Sigmoid colon (tissue), 7 donors: ENCODE data around the gene LGALS1. TPM values are rescaled to one million over a fixed set of nuclear protein-coding genes. Genes with fewer than 3 reads are reported as not detected.

Experiments
- DNase-seq: peaks from one replicate; pipeline ENCODE4 v3.0.0-alpha.2; 2019
- H3K27ac ChIP-seq, 4 donors: fragments of 200-600 bp; sonication (generic); one replicate each; pipeline ENCODE4 v1.5.1; 2016 to 2019; ENCODE audit warnings: mild to moderate bottlenecking in 1 of 4
- H3K27me3 ChIP-seq, 3 donors: fragments of 200-600 bp; sonication (generic); one replicate each; pipeline ENCODE4 v1.5.1; 2019; ENCODE audit warnings: mild to moderate bottlenecking in 1 of 3
- H3K36me3 ChIP-seq, 4 donors: fragments of 200-600 bp; sonication (generic); one replicate each; pipeline ENCODE4 v1.5.1; 2016 to 2019
- H3K4me1 ChIP-seq, 4 donors: fragments of 200-600 bp; sonication (generic); one replicate each; pipeline ENCODE4 v1.5.1; 2017 to 2019
- H3K4me3 ChIP-seq, 4 donors: fragments of 200-600 bp; sonication (generic); one replicate each; pipeline ENCODE4 v1.5.1; 2017 to 2019; ENCODE audit warnings: mild to moderate bottlenecking in 2 of 4, moderate library complexity in 1 of 4
- H3K9me3 ChIP-seq, 4 donors: fragments of 200-600 bp in 3 of 4; sonication (generic) in 3 of 4; one replicate each; pipeline versions ENCODE4 v1.5.1 to v1.6.1; 2013 to 2019
- EP300 ChIP-seq, 4 donors: sonication (generic); formaldehyde crosslinking; IDR thresholded peaks; one replicate each; pipeline ENCODE4 v1.6.1; 2017; ENCODE audit warnings: antibody characterized with exemption in 4 of 4
- POLR2A ChIP-seq, 2 donors: fragments of 450-650 bp; IDR thresholded peaks; one replicate each; pipeline ENCODE4 v1.6.1; 2016; ENCODE audit warnings: antibody characterized with exemption in 2 of 2, mild to moderate bottlenecking in 2 of 2, moderate library complexity in 2 of 2
- POLR2AphosphoS5 ChIP-seq, 4 donors: sonication (generic); formaldehyde crosslinking; IDR thresholded peaks; one replicate each; pipeline ENCODE4 v1.6.1; 2017; ENCODE audit warnings: antibody characterized with exemption in 4 of 4
- WGBS, 2 donors: extraction: QIAGEN DNeasy Blood & Tissue Kit; methylation state at CpG; one replicate each; pipeline ENCODE4 v1.1.7; 2013; 5-methylcytosine and 5-hydroxymethylcytosine counted together
- intact Hi-C: fragments of 100-400 bp; cut with DNase I; formaldehyde crosslinking; loops from one replicate; pipeline ENCODE4 v1.15.1; 2023
- polyA plus RNA-seq, 3 donors: library from polyadenylated mRNA; stranded (reverse); fragments of 200-250 nt; gene quantifications; one replicate each; pipeline ENCODE4 v1.2.3, GENCODE V29; 2013
- total RNA-seq, 4 donors: library from RNA; depleted of rRNA; stranded (reverse); fragments of >200 nt; gene quantifications; one replicate each; pipeline ENCODE4 v1.1.0, GENCODE V29; 2016
- TF ChIP-seq, protein P1 (sequence below), 4 experiments: fragments of 450-650 bp in 3 of 4; fragments of 200-600 bp in 1 of 4; IDR thresholded peaks; one replicate each; pipeline ENCODE4 v1.5.1; 2016 to 2019; ENCODE audit warnings: antibody characterized with exemption in 4 of 4, mild to moderate bottlenecking in 3 of 4, moderate library complexity in 2 of 4
- donor health status: healthy with polysubstance abuse.
- donor health status: Bipolar disorder and iron deficiency.
- donor health status: healthy.

Gene LGALS1
- total RNA-seq = 1,000 to 10,000 TPM in 3 of 4 donors, 100 to 1,000 TPM in 1; 911 to 2,925 (median 2,030) TPM
- polyA plus RNA-seq = 100 to 1,000 TPM; 373 to 487 (median 439) TPM

DNA sequence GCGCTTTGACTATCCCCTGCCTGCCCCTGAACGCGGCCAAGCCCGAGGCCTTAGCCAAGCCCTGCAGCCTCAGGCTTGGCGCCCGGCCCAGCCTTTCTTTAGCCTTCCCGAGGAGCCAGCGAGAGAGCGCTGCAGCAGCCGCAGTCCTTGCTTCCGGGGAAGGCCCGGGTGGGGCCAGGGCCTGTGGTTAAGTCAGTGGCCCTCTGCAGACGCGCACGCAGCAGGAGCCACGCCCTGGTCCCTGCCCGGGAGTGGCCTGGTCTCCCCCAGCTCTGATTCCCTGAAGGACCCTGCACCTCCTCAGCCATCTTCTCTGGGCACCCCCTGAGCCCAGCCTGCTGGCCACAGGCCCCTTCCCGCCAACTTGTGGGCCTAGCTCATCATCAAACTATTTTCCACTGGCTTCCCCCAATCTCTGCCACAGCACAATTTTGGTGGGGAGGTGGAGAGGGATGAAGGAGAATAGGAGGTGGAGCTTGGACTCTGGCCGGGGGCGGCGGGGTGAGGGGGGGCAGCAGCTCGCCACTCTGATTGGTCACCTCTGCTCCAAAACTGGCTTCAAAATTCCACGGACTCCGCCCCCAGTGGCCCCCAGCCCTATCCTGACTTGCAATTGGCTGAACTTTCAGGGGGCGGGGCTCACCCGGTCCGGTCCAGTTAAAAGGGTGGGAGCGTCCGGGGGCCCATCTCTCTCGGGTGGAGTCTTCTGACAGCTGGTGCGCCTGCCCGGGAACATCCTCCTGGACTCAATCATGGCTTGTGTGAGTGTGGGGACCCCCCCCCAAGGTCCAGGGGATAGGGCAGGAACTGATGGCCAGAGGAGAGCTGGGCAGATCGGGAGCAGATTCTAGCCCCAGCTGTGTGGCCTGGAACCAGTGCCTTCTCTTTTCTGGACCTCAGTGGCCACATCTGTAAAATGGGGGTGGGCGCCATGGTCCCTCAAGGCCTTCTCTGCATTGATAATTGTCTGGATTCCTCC, at the start of gene LGALS1:
Gene LGALS1, plus strand, starts transcription at position 686 of the 979 bp plus-strand sequence. Its CDS starts 67 bp downstream, at position 753.
- intact Hi-C loops = no loop called here
- no peaks in the 10 kb centered on the region for H3K27me3 ChIP-seq
- peak within 1 kb of the TSS; percentile 92 to 99 (median 95) for H3K27ac ChIP-seq
- H3K4me1 ChIP-seq = peaks cover 0 to 62% (median 52%) of the 10 kb centered on the region in 4 donors
- H3K4me3 ChIP-seq = peak within 1 kb of the TSS; percentile 48 to 67 (median 59)
- TF ChIP-seq, protein P1, sequence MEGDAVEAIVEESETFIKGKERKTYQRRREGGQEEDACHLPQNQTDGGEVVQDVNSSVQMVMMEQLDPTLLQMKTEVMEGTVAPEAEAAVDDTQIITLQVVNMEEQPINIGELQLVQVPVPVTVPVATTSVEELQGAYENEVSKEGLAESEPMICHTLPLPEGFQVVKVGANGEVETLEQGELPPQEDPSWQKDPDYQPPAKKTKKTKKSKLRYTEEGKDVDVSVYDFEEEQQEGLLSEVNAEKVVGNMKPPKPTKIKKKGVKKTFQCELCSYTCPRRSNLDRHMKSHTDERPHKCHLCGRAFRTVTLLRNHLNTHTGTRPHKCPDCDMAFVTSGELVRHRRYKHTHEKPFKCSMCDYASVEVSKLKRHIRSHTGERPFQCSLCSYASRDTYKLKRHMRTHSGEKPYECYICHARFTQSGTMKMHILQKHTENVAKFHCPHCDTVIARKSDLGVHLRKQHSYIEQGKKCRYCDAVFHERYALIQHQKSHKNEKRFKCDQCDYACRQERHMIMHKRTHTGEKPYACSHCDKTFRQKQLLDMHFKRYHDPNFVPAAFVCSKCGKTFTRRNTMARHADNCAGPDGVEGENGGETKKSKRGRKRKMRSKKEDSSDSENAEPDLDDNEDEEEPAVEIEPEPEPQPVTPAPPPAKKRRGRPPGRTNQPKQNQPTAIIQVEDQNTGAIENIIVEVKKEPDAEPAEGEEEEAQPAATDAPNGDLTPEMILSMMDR (IDR thresholded peaks at IDR 0.05) = no peak
- TF ChIP-seq POLR2A (IDR thresholded peaks at IDR 0.05) (peak; percentile 79 to 89), POLR2AphosphoS5 (IDR thresholded peaks at IDR 0.05) (peak; percentile 83 to 97 (median 92)), EP300 (IDR thresholded peaks at IDR 0.05) (peak in 2 of 4 donors; percentile 49 to 50)
- peaks cover 0 to 18% (median 6%) of the 10 kb centered on the region in 4 donors for H3K36me3 ChIP-seq
- WGBS, 2 donors = 10 to 16% methylated on average over 34 of the region's 34 CpGs
- peak; percentile 99 for DNase-seq
- H3K9me3 ChIP-seq = no peaks in the 10 kb centered on the region

DNA sequence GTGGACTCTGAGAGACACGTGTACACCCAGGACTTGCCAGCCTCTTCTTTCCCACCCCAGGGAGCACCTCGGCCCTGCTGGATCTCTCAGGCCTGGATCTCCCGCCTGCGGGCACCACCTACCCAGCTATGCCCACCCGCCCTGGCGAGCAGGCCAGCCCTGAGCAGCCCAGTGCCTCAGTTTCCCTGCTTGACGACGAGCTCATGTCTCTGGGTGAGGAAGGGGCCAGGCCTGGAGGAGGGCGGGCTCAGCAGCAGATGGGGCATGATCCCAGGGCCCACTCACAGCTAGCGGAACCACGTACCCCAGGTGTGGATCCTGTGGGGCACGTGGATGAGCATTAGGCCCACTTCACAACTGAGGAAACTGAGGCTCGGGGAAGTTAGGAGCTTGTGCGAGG, 49.7 kb upstream of the LGALS1 start:
- 86 to 92% methylated on average over 14 of the region's 14 CpGs for WGBS, 2 donors
- Histone ChIP-seq H3K27me3 (no peaks in the 10 kb centered on the region), H3K9me3 (no peaks in the 10 kb centered on the region), H3K4me3 (no peak overlapping the region), H3K36me3 (peaks cover 5 to 51% (median 15%) of the 10 kb centered on the region in 4 donors), H3K4me1 (peaks cover 0 to 50% (median 38%) of the 10 kb centered on the region in 4 donors), H3K27ac (peak overlapping the region; percentile 66 to 92 (median 86))
- TF ChIP-seq EP300 (IDR thresholded peaks at IDR 0.05) = no peak
- TF ChIP-seq, protein P1 (IDR thresholded peaks at IDR 0.05) = no peak
- TF ChIP-seq POLR2AphosphoS5 (IDR thresholded peaks at IDR 0.05) = no peak
- DNase-seq = no peak
- intact Hi-C loops = loop anchor here (2.0 to 10.0 kb wide), 3 partner anchors 55 to 329 kb away; partner anchors contain the start of genes C22orf23 and POLR2F

DNA sequence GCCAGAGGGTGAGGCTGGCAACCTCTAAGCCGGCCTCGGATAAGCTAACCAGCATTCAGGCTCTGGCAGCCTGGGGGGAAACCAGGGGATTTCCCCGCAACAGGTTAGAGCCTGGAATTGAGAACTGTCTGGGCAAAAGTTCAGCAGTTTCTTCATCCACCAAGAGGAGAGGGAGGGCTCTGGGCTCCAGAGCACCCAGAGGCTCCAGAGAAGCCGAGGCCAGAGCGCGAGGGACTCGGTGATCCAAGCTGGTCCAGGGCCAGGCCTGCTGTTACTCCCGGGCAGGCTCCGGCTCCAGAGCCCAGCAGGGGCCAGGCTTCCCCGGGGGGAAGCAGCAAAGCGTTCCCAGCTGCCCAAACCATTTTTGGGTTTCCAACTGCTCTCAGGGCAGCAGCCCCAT, 49.3 kb upstream of the LGALS1 start:
- DNase-seq = peak; percentile 98
- Histone ChIP-seq H3K4me3 (no peak overlapping the region), H3K27me3 (no peaks in the 10 kb centered on the region), H3K9me3 (no peaks in the 10 kb centered on the region), H3K27ac (peak overlapping the region; percentile 66 to 92 (median 86)), H3K36me3 (peaks cover 5 to 51% (median 14%) of the 10 kb centered on the region in 4 donors), H3K4me1 (peaks cover 0 to 50% (median 38%) of the 10 kb centered on the region in 4 donors)
- TF ChIP-seq, protein P1 (IDR thresholded peaks at IDR 0.05) = no peak
- TF ChIP-seq POLR2A (IDR thresholded peaks at IDR 0.05) (no peak), POLR2AphosphoS5 (IDR thresholded peaks at IDR 0.05) (peak; percentile 33 to 65 (median 50)), EP300 (IDR thresholded peaks at IDR 0.05) (no peak)
- 71 to 83% methylated on average over 11 of the region's 11 CpGs for WGBS, 2 donors
- intact Hi-C loops = loop anchor here (5.0 to 10.0 kb wide), 2 partner anchors 166 to 329 kb away; partner anchors contain the start of genes C22orf23 and POLR2F

DNA sequence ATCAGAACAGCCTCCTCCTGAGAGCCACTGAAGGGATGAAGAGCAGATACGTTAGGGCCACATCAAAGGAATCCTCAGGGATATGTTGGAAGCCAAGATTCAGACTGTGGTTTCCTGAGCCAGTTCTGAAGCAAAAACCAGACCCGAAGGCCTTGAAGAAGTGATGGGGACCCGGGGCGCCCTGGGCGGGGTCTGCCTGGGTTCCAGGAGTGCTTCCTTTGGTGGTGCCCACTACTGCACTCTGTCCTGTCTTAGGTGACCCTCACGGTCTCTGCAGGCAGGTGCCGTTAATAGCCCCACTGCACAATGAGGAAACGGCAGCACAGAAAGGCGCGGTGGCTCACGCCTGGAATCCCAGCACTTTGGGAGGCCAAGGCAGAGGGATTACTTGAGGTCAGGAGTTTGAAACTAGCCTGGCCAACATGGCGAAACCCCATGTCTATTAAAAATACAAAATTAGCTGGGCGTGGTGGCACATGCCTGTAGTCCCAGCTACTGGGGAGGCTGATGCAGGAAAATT, 48.8 kb upstream of the LGALS1 start:
- H3K4me3 ChIP-seq = no peak overlapping the region
- WGBS, 2 donors = 50 to 66% methylated on average over 13 of the region's 13 CpGs
- no peaks in the 10 kb centered on the region for H3K9me3 ChIP-seq
- TF ChIP-seq POLR2AphosphoS5 (IDR thresholded peaks at IDR 0.05) (peak in 1 of 4 donors; percentile 14), POLR2A (IDR thresholded peaks at IDR 0.05) (no peak), EP300 (IDR thresholded peaks at IDR 0.05) (no peak)
- TF ChIP-seq, protein P1 (IDR thresholded peaks at IDR 0.05) = no peak
- DNase-seq = no peak
- peaks cover 0 to 50% (median 38%) of the 10 kb centered on the region in 4 donors for H3K4me1 ChIP-seq
- no peaks in the 10 kb centered on the region for H3K27me3 ChIP-seq
- H3K27ac ChIP-seq = peak overlapping the region; percentile 66 to 92 (median 86)
- peaks cover 5 to 51% (median 12%) of the 10 kb centered on the region in 4 donors for H3K36me3 ChIP-seq
- intact Hi-C loops = loop anchor here (5.0 to 10.0 kb wide), 2 partner anchors 166 to 328 kb away; partner anchors contain the start of genes C22orf23 and POLR2F
